HepG2 (cell line): ENCODE measurements around the gene KRTAP5-6. TPM values are rescaled to one million over a fixed set of nuclear protein-coding genes. Genes with fewer than 3 reads are reported as not detected.

Experiments
- ATAC-seq: fragments of 200-7000 bp; cut with Tn5 transposase; 3 replicates; pipeline ENCODE4 v1.9.1; 2020; ENCODE audit warnings: mild to moderate bottlenecking, moderate library complexity
- BruUV-seq: library from RNA; stranded (reverse); fragments of 400-500 nt; replicated peaks from 2 replicates; lab custom pipeline; 2021; lab: Mats Ljungman, UMichigan
- CTCF ChIA-PET: fragments of 300-600 bp; formaldehyde crosslinking; extraction: SDS; loops from one replicate; lab custom pipeline; 2021; ENCODE audit warnings: low total read pairs, inconsistent platforms, low intra/inter-chr PET ratio; lab: Yijun Ruan, JAX
- POLR2A ChIA-PET: fragments of 350-600 bp; sonication (Branson Sonifier 250); formaldehyde crosslinking; loops from one replicate; lab custom pipeline; 2020; ENCODE audit warnings: antibody characterized with exemption, inconsistent platforms; lab: Yijun Ruan, JAX
- DNase-seq: peaks from one replicate; pipeline ENCODE4 v3.0.0-alpha.2; 2015; ENCODE audit warnings: low spot score
- FAIRE-seq: peaks from 3 replicates; lab custom pipeline; 2011; peaks lifted over from hg19 to GRCh38; lab: Jason Lieb, UNC
- H2AFZ ChIP-seq: one replicate; pipeline ENCODE4 v1.6.1; 2011; ENCODE audit warnings: low read length, inconsistent platforms
- H3K27ac ChIP-seq: fragments of 300-600 bp; 3 replicates; pipeline ENCODE4 v1.8.0; 2011; ENCODE audit warnings: mixed run types, mild to moderate bottlenecking, mixed read lengths, low read length, inconsistent platforms; ENCODE audit not compliant: insufficient read depth; ENCODE audit errors: extremely low read length
- H3K27me3 ChIP-seq, 2 experiments: fragments of 200-600 bp in 1 of 2; 2 replicates in 1 of 2; 3 replicates in 1 of 2; pipeline versions ENCODE4 v1.6.0 to v1.8.0; 2011; ENCODE audit warnings: low read length in 2 of 2, mild to moderate bottlenecking in 2 of 2, moderate library complexity in 2 of 2, inconsistent platforms in 1 of 2; ENCODE audit not compliant: insufficient read depth in 2 of 2, control insufficient read depth in 1 of 2
- H3K36me3 ChIP-seq, 2 experiments: fragments of 200-600 bp in 1 of 2; replicated peaks in 1 of 2; 2 replicates in 1 of 2; 3 replicates in 1 of 2; pipeline versions ENCODE4 v1.5.1 to v1.8.0; 2011; ENCODE audit warnings: low read length in 2 of 2, inconsistent platforms in 1 of 2; ENCODE audit not compliant: insufficient read depth in 2 of 2, control insufficient read depth in 1 of 2
- H3K4me1 ChIP-seq: 2 replicates; pipeline ENCODE4 v1.5.1; 2012; ENCODE audit warnings: low read length, inconsistent platforms; ENCODE audit not compliant: insufficient read depth
- H3K4me2 ChIP-seq: 2 replicates; pipeline ENCODE4 v1.6.0; 2011; ENCODE audit warnings: low read depth, low read length, inconsistent platforms
- H3K4me3 ChIP-seq, 3 experiments: fragments of 200-600 bp in 1 of 3; sonication (generic), shearing (Covaris generic) in 1 of 3; replicated peaks in 1 of 3; 2 replicates each; pipeline ENCODE4 v1.5.1; 2011 to 2016; ENCODE audit warnings: low read length in 3 of 3, inconsistent platforms in 2 of 3, low read depth in 2 of 3, mild to moderate bottlenecking in 2 of 3, control low read depth in 1 of 3, mixed read lengths in 1 of 3; ENCODE audit not compliant: insufficient read depth in 1 of 3
- H3K79me2 ChIP-seq: one replicate; pipeline ENCODE4 v1.6.1; 2011; ENCODE audit warnings: low read length, inconsistent platforms; ENCODE audit not compliant: insufficient read depth
- H3K9ac ChIP-seq: 2 replicates; pipeline ENCODE4 v1.6.0; 2011; ENCODE audit warnings: mild to moderate bottlenecking, low read depth, low read length, inconsistent platforms; ENCODE audit not compliant: insufficient read depth
- H3K9me3 ChIP-seq: 2 replicates; pipeline ENCODE4 v1.5.1; 2012; ENCODE audit warnings: mild to moderate bottlenecking, low read length
- H4K20me1 ChIP-seq: 2 replicates; pipeline ENCODE4 v1.6.0; 2011; ENCODE audit warnings: inconsistent platforms, mild to moderate bottlenecking, low read length, moderate library complexity; ENCODE audit not compliant: insufficient read depth
- ATF5 ChIP-seq: sonication (generic); formaldehyde crosslinking; IDR thresholded peaks from 2 replicates; pipeline ENCODE4 v1.4.0; 2020; ENCODE audit warnings: mild to moderate bottlenecking, low read depth, missing genetic modification reagents
- CSRNP2 ChIP-seq: sonication (generic); formaldehyde crosslinking; conservative IDR thresholded peaks from 2 replicates; pipeline ENCODE4 v1.8.0; 2022; ENCODE audit warnings: low read depth, missing genetic modification reagents
- GATA4 ChIP-seq: sonication (generic); IDR thresholded peaks from 2 replicates; pipeline ENCODE4 v1.6.1; 2016; ENCODE audit warnings: antibody characterized with exemption, low read depth, borderline replicate concordance
- PRDM15 ChIP-seq: sonication (generic); formaldehyde crosslinking; IDR thresholded peaks from 2 replicates; pipeline ENCODE4 v1.4.0; 2020; ENCODE audit warnings: missing genetic modification reagents
- ZBTB1 ChIP-seq: sonication (generic); formaldehyde crosslinking; IDR thresholded peaks from 2 replicates; pipeline ENCODE4 v1.4.0; 2020; ENCODE audit warnings: missing genetic modification reagents, borderline replicate concordance
- ZBTB34 ChIP-seq: sonication (generic); formaldehyde crosslinking; IDR thresholded peaks from 2 replicates; pipeline ENCODE4 v1.8.0; 2022; ENCODE audit warnings: mild to moderate bottlenecking, missing genetic modification reagents
- ZNF282 ChIP-seq: fragments of 450-650 bp; IDR thresholded peaks from 2 replicates; pipeline ENCODE4 v1.6.1; 2018; ENCODE audit not compliant: partially characterized antibody
- WGBS: methylation state at CpG from one replicate; pipeline ENCODE4 v1.1.6; 2017; ENCODE audit warnings: low lambda C conversion rate; 5-methylcytosine and 5-hydroxymethylcytosine counted together
- in situ Hi-C: cut with HindIII; loops from 2 replicates; pipeline ENCODE4 v1.10.0; 2017; ENCODE audit warnings: low pct_unique_long_range_greater_than_20kb; ENCODE audit not compliant: extremely low pct_ligation_motif_present
- intact Hi-C: fragments of 100-400 bp; cut with micrococcal nuclease; formaldehyde crosslinking; loops from one replicate; pipeline ENCODE4 v1.10.0; 2022; ENCODE audit not compliant: unreplicated experiment
- polyA plus RNA-seq, 8 experiments: library from polyadenylated mRNA; depleted of rRNA in 3 of 8; stranded (reverse) in 7 of 8; unstranded in 1 of 8; fragments of >200 nt; fragmentation: Illumina TruSeq in 4 of 8; extraction: Trizol in 4 of 8; gene quantifications; 2 replicates each; pipeline versions ENCODE4 v1.2.1 to v1.2.3, GENCODE V29; 2011 to 2016; ENCODE audit warnings: low read depth in 4 of 8, missing spikeins in 1 of 8, mixed read lengths in 1 of 8; ENCODE audit not compliant: insufficient read depth in 1 of 8
- total RNA-seq, 5 experiments: library from RNA; depleted of rRNA; stranded (reverse); fragments of >200 nt; fragmentation: Illumina TruSeq; extraction: Trizol; gene quantifications; 2 replicates each; pipeline ENCODE4 v1.2.3, GENCODE V29; 2016; ENCODE audit warnings: low read depth in 1 of 5

Gene KRTAP5-6
- total and polyA plus RNA-seq, 2 of the 13 experiments (the other 11 are each of a cell fraction or from before 2014, with no cell fraction given) = not detected

GRCh38 chr11:1699771-1700170 lies 2.8 kb downstream of the KRTAP5-6 start:
- no peaks in the 10 kb centered on the region for H3K79me2 ChIP-seq
- no peak for DNase-seq
- H3K9ac ChIP-seq = no peak overlapping the region
- in situ Hi-C loops (loop anchor here (5.0 kb wide), 3 partner anchors 63 to 453 kb away; partner anchors contain the start of genes CTSD and SYT8), intact Hi-C loops (no loop called here)
- ATAC-seq = no peak; the same call in 2 of the 3 replicates
- H3K27me3 ChIP-seq = peaks cover 0 to 17% of the 10 kb centered on the region in 2 experiments; a peak in 4 of 5 replicates
- H3K27ac ChIP-seq = no peak overlapping the region
- ChIA-PET POLR2A (no interaction called here), CTCF (no interaction called here)
- peaks cover 14% of the 10 kb centered on the region for H3K4me1 ChIP-seq
- no peaks in the 10 kb centered on the region for H3K36me3 ChIP-seq
- no peak overlapping the region for H2AFZ ChIP-seq
- no peaks in the 10 kb centered on the region for H4K20me1 ChIP-seq
- H3K4me2 ChIP-seq = no peak overlapping the region
- no peak overlapping the region for H3K4me3 ChIP-seq
- H3K9me3 ChIP-seq = no peaks in the 10 kb centered on the region
- TF ChIP-seq ZNF282 (no peak), ZBTB34 (CRISPR knock-in tag) (no peak), GATA4 (no peak), ATF5 (CRISPR knock-in tag) (no peak), ZBTB1 (no peak), CSRNP2 (CRISPR knock-in tag) (no peak), PRDM15 (no peak)
- 35% methylated on average over 3 of the region's 5 CpGs for whole genome bisulfite sequencing
- FAIRE-seq = no peak
- BruUV-seq = no TSS peak
